ENCODE measurements around the gene SLC30A9. TPM values are rescaled to one million over a fixed set of nuclear protein-coding genes. Genes with fewer than 3 reads are reported as not detected.

Gene SLC30A9
- total RNA-seq, 2 donors from 2014 or later = 66.9 to 78.0 TPM

GRCh38 chr4:42104521-42104920, 114.2 kb downstream of the SLC30A9 start:
- Histone ChIP-seq H3K4me1 (ENCODE audit: control insufficient read depth, insufficient read depth, low read length) (no peaks in the 10 kb centered on the region), H3K9ac (ENCODE audit: extremely low read depth, low read length, poor library complexity, severe bottlenecking) (no peak overlapping the region), H3K4me3 (ENCODE audit: low read length) (no peak overlapping the region), H3K36me3 (ENCODE audit: control insufficient read depth, insufficient read depth, low read length) (no peaks in the 10 kb centered on the region), H3K27ac (ENCODE audit: low read depth, low read length) (no peak overlapping the region), H3K27me3 (ENCODE audit: control insufficient read depth, insufficient read depth, low read length, poor library complexity, severe bottlenecking) (no peaks in the 10 kb centered on the region), H3K9me3 (ENCODE audit: control insufficient read depth, low read length) (no peaks in the 10 kb centered on the region)
- 100% methylated on average over 1 of the region's 2 CpGs; no CpG with 5 or more reads in 1 of the 2 experiments for WGBS, 2 experiments (ENCODE audit: insufficient coverage in 1 of 2, insufficient read length in 1 of 2)
- Mint-ChIP-seq H3K4me1 (peaks cover 2% of the 10 kb centered on the region), H3K9me3 (no peaks in the 10 kb centered on the region), H3K27me3 (ENCODE audit: insufficient read depth) (no peaks in the 10 kb centered on the region), H3K27ac (no peak overlapping the region), H3K4me3 (no peak overlapping the region), H3K36me3 (ENCODE audit: low read depth) (peaks cover 2% of the 10 kb centered on the region)
- no peak for TF ChIP-seq CTCF (conservative IDR thresholded peaks at IDR 0.05)
- no peak for DNase-seq

GRCh38 chr4:42112846-42113245, 122.5 kb downstream of the SLC30A9 start:
- Histone ChIP-seq H3K4me1 (ENCODE audit: control insufficient read depth, insufficient read depth, low read length) (peaks cover 5% of the 10 kb centered on the region), H3K27ac (ENCODE audit: low read depth, low read length) (no peak overlapping the region), H3K36me3 (ENCODE audit: control insufficient read depth, insufficient read depth, low read length) (no peaks in the 10 kb centered on the region), H3K9me3 (ENCODE audit: control insufficient read depth, low read length) (no peaks in the 10 kb centered on the region), H3K4me3 (ENCODE audit: low read length) (no peak overlapping the region), H3K9ac (ENCODE audit: extremely low read depth, low read length, poor library complexity, severe bottlenecking) (no peak overlapping the region), H3K27me3 (ENCODE audit: control insufficient read depth, insufficient read depth, low read length, poor library complexity, severe bottlenecking) (no peaks in the 10 kb centered on the region)
- peaks cover 7% of the 10 kb centered on the region for H3K4me1 Mint-ChIP-seq
- DNase-seq = no peak
- no peak overlapping the region for H3K4me3 Mint-ChIP-seq
- no peak overlapping the region for H3K27ac Mint-ChIP-seq
- 94 to 95% methylated on average over 2 to 3 of the region's 3 CpGs for WGBS, 2 experiments (ENCODE audit: insufficient coverage in 1 of 2, insufficient read length in 1 of 2)
- peaks cover 5% of the 10 kb centered on the region for H3K36me3 Mint-ChIP-seq (ENCODE audit: low read depth)
- no peaks in the 10 kb centered on the region for H3K9me3 Mint-ChIP-seq
- TF ChIP-seq CTCF (conservative IDR thresholded peaks at IDR 0.05) = no peak
- no peaks in the 10 kb centered on the region for H3K27me3 Mint-ChIP-seq (ENCODE audit: insufficient read depth)

- Histone ChIP-seq H3K9ac (ENCODE audit: extremely low read depth, low read length, poor library complexity, severe bottlenecking) (no peak overlapping the region), H3K9me3 (ENCODE audit: control insufficient read depth, low read length) (no peaks in the 10 kb centered on the region), H3K27me3 (ENCODE audit: control insufficient read depth, insufficient read depth, low read length, poor library complexity, severe bottlenecking) (no peaks in the 10 kb centered on the region), H3K4me1 (ENCODE audit: control insufficient read depth, insufficient read depth, low read length) (peaks cover 4% of the 10 kb centered on the region), H3K4me3 (ENCODE audit: low read length) (no peak overlapping the region), H3K27ac (ENCODE audit: low read depth, low read length) (no peak overlapping the region), H3K36me3 (ENCODE audit: control insufficient read depth, insufficient read depth, low read length) (no peaks in the 10 kb centered on the region)
- no peak for TF ChIP-seq CTCF (conservative IDR thresholded peaks at IDR 0.05)
- no peak overlapping the region for H3K4me3 Mint-ChIP-seq
- no peaks in the 10 kb centered on the region for H3K27me3 Mint-ChIP-seq (ENCODE audit: insufficient read depth)
- WGBS, 2 experiments (ENCODE audit: insufficient coverage in 1 of 2, insufficient read length in 1 of 2) = 88 to 89% methylated on average over 12 of the region's 12 CpGs
- no peak overlapping the region for H3K27ac Mint-ChIP-seq
- H3K36me3 Mint-ChIP-seq (ENCODE audit: low read depth) = peaks cover 13% of the 10 kb centered on the region
- no peaks in the 10 kb centered on the region for H3K9me3 Mint-ChIP-seq
- H3K4me1 Mint-ChIP-seq = peaks cover 15% of the 10 kb centered on the region
- DNase-seq = no peak
Measured at GRCh38 chr4:42119886-42120285, 129.6 kb downstream of the SLC30A9 start.
